Testis (tissue), 2 donors: ENCODE measurements around the gene MTSS2.

ENCODE experiments used
- CTCF ChIP-seq, 3 experiments: fragments of 450-650 bp in 2 of 3; fragments of 200-600 bp in 1 of 3; sonication (generic) in 1 of 3; IDR thresholded peaks; one replicate each; pipeline ENCODE4 v1.5.1; 2016 to 2019; ENCODE audit warnings: antibody characterized with exemption in 3 of 3, mild to moderate bottlenecking in 2 of 3, moderate library complexity in 1 of 3
- POLR2A ChIP-seq: fragments of 450-650 bp; IDR thresholded peaks from one replicate; pipeline ENCODE4 v1.6.1; 2017; ENCODE audit warnings: antibody characterized with exemption, mild to moderate bottlenecking, moderate library complexity

GRCh38 chr16:70685061-70685937, 554 bp downstream of the MTSS2 start:
- no peak for TF ChIP-seq CTCF (IDR thresholded peaks at IDR 0.05)
- no peak for TF ChIP-seq POLR2A
